Testis (tissue), 3 donors: ENCODE data around the gene ZBTB5. TPM values are rescaled to one million over a fixed set of nuclear protein-coding genes. Genes with fewer than 3 reads are reported as not detected.

Experiments used
- DNase-seq: peaks from one replicate; pipeline ENCODE4 v3.0.0-alpha.2; 2019
- H3K27ac ChIP-seq, 2 donors: fragments of 200-600 bp; sonication (generic); one replicate each; pipeline ENCODE4 v1.5.1; 2019
- H3K27me3 ChIP-seq: fragments of 200-600 bp; sonication (generic); one replicate; pipeline ENCODE4 v1.5.1; 2019
- H3K36me3 ChIP-seq: fragments of 200-600 bp; sonication (generic); one replicate; pipeline ENCODE4 v1.5.1; 2017; ENCODE audit warnings: low read depth; ENCODE audit errors: missing control alignments
- H3K4me1 ChIP-seq: fragments of 200-600 bp; sonication (generic); one replicate; pipeline ENCODE4 v1.5.1; 2019
- H3K4me3 ChIP-seq, 2 donors: fragments of 200-600 bp; sonication (generic); one replicate each; pipeline ENCODE4 v1.5.1; 2017 to 2019
- H3K9me3 ChIP-seq: fragments of 200-600 bp; sonication (generic); one replicate; pipeline ENCODE4 v1.5.1; 2017
- CTCF ChIP-seq, 3 experiments: fragments of 450-650 bp in 2 of 3; fragments of 200-600 bp in 1 of 3; sonication (generic) in 1 of 3; IDR thresholded peaks; one replicate each; pipeline ENCODE4 v1.5.1; 2016 to 2019; ENCODE audit warnings: antibody characterized with exemption in 3 of 3, mild to moderate bottlenecking in 2 of 3, moderate library complexity in 1 of 3
- POLR2A ChIP-seq: fragments of 450-650 bp; IDR thresholded peaks from one replicate; pipeline ENCODE4 v1.6.1; 2017; ENCODE audit warnings: antibody characterized with exemption, mild to moderate bottlenecking, moderate library complexity
- WGBS, 2 donors: methylation state at CpG; one replicate each; pipeline ENCODE4 v1.1.5; 2018; 5-methylcytosine and 5-hydroxymethylcytosine counted together
- intact Hi-C: fragments of 100-400 bp; cut with DNase I; formaldehyde crosslinking; loops from one replicate; pipeline ENCODE4 v1.15.1; 2023; ENCODE audit warnings: low total_unique reads
- polyA plus RNA-seq: library from polyadenylated mRNA; stranded (reverse); fragments of 350-450 nt; fragmentation: Illumina TruSeq; extraction: RNeasy Lipid Tissue Mini Kit (QIAGEN cat#74804); gene quantifications from one replicate; pipeline ENCODE4 v1.2.3, GENCODE V29; 2014; ENCODE audit warnings: low read depth, low replicate concordance; ENCODE audit not compliant: insufficient read depth
- total RNA-seq, 2 donors: library from RNA; depleted of rRNA; stranded (reverse); fragments of >200 nt; gene quantifications; one replicate each; pipeline ENCODE4 v1.2.3, GENCODE V29; 2016

The ZBTB5 gene
- total and polyA plus RNA-seq, 3 donors from 2014 or later = 20.4 to 33.8 (median 28.4) TPM

DNA sequence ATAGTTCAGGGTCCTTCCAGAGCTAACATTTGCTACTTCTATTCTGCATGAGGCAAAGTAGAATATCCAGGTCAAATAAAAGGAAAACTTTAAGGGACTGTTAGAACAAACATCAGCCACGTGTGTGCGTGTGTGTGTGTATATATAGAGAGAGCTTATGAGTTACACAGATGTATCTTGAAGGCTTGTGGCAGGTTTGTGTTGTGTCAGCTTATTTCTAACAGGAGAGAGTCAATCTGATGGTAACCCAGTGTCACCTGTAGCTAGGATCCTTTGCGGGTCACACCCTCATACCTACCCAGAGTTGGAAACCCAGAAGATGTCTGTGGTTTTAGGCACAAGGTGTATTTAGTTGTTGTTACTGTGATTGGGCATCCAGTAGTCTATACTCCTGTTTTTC is 33.2 kb upstream of the ZBTB5 start:
- no peak for DNase-seq
- H3K27me3 ChIP-seq = no peaks in the 10 kb centered on the region
- peaks cover 11% of the 10 kb centered on the region for H3K4me1 ChIP-seq
- H3K4me3 ChIP-seq = no peak overlapping the region
- no peaks in the 10 kb centered on the region for H3K36me3 ChIP-seq
- no peaks in the 10 kb centered on the region for H3K9me3 ChIP-seq
- TF ChIP-seq CTCF (IDR thresholded peaks at IDR 0.05) (no peak), POLR2A (no peak)
- intact Hi-C loops = no loop called here
- 62 to 63% methylated on average over 3 of the region's 3 CpGs for WGBS, 2 donors
- no peak overlapping the region for H3K27ac ChIP-seq

DNA sequence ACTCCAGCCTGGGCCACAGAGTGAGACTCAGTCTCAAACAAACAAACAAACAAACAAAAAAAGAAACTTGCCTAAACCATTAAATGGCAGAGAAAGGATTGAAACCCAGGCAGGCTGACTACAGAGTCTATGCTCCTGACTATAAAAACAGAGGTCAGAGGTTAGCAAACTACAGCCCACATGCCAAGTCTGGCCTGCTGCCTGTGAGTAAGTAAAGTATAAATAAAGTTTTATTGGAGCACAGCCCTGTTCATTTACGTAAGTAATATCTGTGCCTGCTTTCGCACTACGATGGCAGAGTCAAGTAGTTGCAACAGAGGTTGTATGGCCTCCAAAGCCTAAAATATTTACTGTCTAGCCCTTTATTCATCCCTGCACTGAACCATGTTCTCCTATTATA is 32.1 kb upstream of the ZBTB5 start:
- Histone ChIP-seq H3K9me3 (no peaks in the 10 kb centered on the region), H3K4me3 (no peak overlapping the region), H3K4me1 (peaks cover 9% of the 10 kb centered on the region), H3K36me3 (no peaks in the 10 kb centered on the region), H3K27ac (no peak overlapping the region), H3K27me3 (no peaks in the 10 kb centered on the region)
- no peak for DNase-seq
- no peak for TF ChIP-seq POLR2A
- no peak for TF ChIP-seq CTCF (IDR thresholded peaks at IDR 0.05)
- WGBS, 2 donors = 92 to 99% methylated on average over 3 of the region's 3 CpGs
- intact Hi-C loops = no loop called here

DNA sequence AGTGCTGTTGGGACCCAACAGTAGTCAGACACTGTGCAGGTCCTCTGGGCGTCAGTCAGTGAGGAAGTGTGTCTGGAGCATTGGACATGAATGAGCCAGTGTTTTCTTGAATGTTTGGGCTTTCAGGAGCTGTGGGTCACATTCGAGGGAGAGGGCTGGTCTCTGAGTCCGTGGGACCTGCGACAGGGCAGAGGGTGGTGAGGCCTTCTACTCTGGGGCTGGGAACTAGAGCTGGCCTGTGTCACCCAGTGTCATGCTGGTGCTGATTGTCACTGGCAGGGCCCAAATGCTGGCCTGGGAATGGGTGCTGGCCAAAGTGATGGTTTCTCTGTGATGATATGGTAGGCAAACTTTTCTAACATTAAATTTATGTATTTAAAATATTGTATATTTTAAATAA is 30.8 kb upstream of the ZBTB5 start:
- Histone ChIP-seq H3K27ac (no peak overlapping the region), H3K4me3 (no peak overlapping the region), H3K36me3 (no peaks in the 10 kb centered on the region), H3K4me1 (peaks cover under 1% of the 10 kb centered on the region), H3K9me3 (no peaks in the 10 kb centered on the region), H3K27me3 (no peaks in the 10 kb centered on the region)
- no peak for DNase-seq
- intact Hi-C loops = no loop called here
- TF ChIP-seq CTCF (IDR thresholded peaks at IDR 0.05) = no peak
- no peak for TF ChIP-seq POLR2A
- WGBS, 2 donors = 61 to 79% methylated on average over 4 of the region's 4 CpGs

GRCh38 chr9:37495571-37495970 is 30.3 kb upstream of the ZBTB5 start:
- intact Hi-C loops = no loop called here
- TF ChIP-seq POLR2A (no peak), CTCF (IDR thresholded peaks at IDR 0.05) (no peak)

DNA sequence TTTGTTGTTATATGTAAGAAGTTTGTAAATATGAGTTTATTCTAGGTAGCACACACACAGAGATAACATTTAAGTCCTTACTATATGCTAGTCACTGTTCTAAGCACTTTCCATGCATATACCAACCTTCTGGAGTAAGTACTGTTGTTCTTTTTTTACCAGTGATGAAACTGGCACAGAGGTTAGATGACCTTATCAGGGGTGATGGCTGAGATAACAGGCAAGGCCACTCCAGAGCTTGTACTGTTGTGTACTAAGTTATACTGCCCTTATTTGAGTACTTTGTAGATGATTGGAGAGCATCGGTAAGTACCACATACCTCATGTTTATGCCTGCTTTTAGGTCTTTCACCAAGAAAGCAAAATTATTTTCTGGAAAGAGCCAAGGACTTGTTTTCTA is 26.7 kb upstream of the ZBTB5 start:
- no peak for TF ChIP-seq POLR2A
- no peak for TF ChIP-seq CTCF (IDR thresholded peaks at IDR 0.05)
- Histone ChIP-seq H3K4me1 (peaks cover 7% of the 10 kb centered on the region), H3K4me3 (no peak overlapping the region), H3K27ac (no peak overlapping the region), H3K27me3 (no peaks in the 10 kb centered on the region), H3K9me3 (no peaks in the 10 kb centered on the region), H3K36me3 (no peaks in the 10 kb centered on the region)
- intact Hi-C loops = no loop called here
- no peak for DNase-seq
- WGBS, 2 donors = 93 to 95% methylated on average over 1 of the region's 1 CpG

More at GRCh38 chr9:37495571-37495970, 30.3 kb upstream of the ZBTB5 start:
- no peak overlapping the region for H3K4me3 ChIP-seq
- no peaks in the 10 kb centered on the region for H3K9me3 ChIP-seq
- DNase-seq = no peak
- H3K4me1 ChIP-seq = no peaks in the 10 kb centered on the region
- H3K36me3 ChIP-seq = no peaks in the 10 kb centered on the region
- H3K27me3 ChIP-seq = no peaks in the 10 kb centered on the region
- H3K27ac ChIP-seq = no peak overlapping the region
- WGBS, 2 donors = 93 to 96% methylated on average over 5 of the region's 5 CpGs
